HPDE6-E6E7 (cell line): ENCODE data around the gene SLC39A1.
A peak's percentile ranks its signal among the peaks of the same experiment; 100 is the strongest.

Experiments
- DNase-seq: peaks from one replicate; pipeline ENCODE4 v3.0.0; 2011; ENCODE audit warnings: missing footprints; ENCODE audit errors: extremely low spot score

SLC39A1 gene

DNA sequence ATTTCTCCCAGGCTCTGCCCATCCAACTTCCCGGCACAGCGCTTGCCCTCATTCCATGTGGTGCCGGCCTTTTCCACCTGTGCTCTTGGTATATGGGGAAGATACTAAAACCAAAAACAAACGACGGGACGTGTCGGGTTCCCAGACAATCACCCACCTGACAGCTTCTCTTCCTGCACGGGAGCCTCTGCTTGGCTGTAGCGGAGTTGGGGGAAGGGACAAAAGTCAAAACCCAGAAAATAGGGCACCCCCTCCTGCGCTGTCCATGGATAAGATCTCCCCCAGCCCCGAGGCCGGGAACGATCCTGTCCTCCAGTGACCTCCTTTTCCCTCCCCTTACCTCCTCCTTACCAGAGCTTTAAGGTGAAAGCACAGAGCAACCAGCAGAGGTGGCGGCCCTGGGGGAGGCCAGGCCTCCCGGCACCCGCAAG, 13.5 kb upstream of the SLC39A1 start:
- no peak for DNase-seq

DNA sequence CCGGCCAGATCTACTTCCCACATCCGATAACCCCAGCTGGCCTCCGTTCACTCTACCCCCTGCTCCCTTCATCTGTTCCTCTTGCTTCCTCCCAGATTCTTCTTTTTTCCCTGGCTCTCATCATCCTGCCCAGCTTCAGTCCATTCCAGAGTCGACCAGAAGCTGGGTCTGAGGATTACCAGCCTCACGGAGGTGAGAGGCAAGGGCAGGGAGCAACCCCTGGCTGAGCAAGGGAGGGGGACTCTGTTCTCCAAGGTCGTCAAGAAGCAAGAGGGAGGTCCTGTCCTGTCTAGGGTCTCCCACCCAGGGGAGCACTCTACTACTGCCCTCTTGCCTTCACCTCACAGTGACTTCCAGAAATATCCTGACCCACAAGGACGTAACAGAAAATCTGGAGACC, 10.2 kb upstream of the SLC39A1 start:
- no peak for DNase-seq

DNA sequence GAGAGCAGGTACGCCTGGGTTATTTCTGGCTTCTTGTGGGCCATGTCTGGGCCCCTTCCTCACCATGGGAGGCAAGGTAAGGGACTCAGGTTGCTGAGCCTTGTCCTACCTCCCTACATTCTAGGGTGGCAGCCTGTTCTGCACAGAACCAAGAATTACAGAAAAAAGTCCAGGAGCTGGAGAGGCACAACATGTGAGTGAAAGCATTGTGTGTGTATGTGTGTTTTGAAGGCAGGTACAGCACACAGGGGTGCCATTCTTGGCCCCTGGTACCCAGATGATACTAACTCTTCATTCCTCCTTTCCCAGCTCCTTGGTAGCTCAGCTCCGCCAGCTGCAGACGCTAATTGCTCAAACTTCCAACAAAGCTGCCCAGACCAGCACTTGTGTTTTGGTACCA, 9.7 kb upstream of the SLC39A1 start:
- DNase-seq: no peak

DNA sequence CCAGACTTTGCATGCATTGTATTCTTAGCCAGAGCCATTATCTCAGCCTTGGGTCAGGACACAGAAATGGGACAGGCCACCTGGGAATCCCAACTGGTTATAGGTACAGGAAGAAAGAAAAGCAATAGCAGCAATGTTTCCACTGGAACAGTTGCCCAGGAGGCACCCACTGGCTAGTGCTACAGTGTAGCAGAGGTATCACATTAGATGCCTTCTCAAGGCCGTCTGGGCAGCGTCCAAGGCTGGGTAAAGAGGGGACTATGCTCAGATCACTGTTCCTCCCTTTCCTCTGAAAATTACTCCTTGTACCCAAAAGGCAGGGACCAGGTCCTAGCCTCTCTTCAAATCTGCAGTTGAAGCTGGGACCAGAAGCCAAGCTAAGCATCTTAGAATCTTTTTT, 7.0 kb upstream of the SLC39A1 start:
- no peak for DNase-seq

DNA sequence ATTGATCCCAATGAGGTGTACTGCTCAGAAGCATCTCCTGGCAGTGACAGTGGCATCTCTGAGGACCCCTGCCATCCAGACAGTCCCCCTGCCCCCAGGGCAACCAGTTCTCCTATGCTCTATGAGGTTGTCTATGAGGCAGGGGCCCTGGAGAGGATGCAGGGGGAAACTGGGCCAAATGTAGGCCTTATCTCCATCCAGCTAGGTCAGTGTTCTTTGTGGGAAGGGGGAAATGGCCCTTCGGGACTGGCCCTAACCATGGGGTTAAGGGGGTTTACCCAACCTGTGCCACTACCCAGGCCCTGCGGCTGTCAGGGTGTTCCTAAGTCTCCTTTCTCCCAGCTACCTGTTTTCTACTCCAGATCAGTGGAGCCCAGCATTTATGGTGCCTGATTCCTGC, 5.6 kb upstream of the SLC39A1 start:
- no peak for DNase-seq

DNA sequence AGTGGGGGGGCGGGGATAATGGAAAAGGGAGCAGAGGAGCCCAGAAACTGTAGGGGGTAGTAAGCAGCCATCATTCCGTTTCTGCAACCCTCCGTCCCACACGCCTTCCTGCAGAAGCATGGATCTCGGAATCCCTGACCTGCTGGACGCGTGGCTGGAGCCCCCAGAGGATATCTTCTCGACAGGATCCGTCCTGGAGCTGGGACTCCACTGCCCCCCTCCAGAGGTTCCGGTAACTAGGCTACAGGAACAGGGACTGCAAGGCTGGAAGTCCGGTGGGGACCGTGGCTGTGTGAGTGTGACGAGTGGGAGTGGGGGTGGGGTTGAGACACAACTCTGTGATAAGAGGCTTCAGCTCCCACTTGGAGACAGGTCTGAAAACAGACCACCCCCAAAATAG, 5.1 kb upstream of the SLC39A1 start:
- no peak for DNase-seq

DNA sequence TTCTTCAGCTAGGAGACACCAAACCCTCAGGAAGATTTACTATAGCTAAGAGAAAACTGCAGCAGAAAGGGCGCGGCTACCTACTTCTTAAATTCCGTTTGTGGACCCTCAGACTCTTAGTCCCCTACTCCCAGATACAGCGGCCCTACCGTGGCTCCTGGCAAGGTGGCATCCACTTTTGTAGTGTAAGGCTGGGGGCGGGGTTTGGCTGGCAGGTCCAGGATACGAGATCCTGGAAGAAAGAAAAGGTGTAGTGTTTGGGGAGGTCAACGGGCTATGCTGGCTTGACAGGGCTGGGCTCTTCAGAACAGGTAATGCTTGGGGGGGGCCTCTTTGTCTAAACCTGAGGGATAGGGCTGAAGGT, 4.6 kb upstream of the SLC39A1 start:
- DNase-seq: no peak

DNA sequence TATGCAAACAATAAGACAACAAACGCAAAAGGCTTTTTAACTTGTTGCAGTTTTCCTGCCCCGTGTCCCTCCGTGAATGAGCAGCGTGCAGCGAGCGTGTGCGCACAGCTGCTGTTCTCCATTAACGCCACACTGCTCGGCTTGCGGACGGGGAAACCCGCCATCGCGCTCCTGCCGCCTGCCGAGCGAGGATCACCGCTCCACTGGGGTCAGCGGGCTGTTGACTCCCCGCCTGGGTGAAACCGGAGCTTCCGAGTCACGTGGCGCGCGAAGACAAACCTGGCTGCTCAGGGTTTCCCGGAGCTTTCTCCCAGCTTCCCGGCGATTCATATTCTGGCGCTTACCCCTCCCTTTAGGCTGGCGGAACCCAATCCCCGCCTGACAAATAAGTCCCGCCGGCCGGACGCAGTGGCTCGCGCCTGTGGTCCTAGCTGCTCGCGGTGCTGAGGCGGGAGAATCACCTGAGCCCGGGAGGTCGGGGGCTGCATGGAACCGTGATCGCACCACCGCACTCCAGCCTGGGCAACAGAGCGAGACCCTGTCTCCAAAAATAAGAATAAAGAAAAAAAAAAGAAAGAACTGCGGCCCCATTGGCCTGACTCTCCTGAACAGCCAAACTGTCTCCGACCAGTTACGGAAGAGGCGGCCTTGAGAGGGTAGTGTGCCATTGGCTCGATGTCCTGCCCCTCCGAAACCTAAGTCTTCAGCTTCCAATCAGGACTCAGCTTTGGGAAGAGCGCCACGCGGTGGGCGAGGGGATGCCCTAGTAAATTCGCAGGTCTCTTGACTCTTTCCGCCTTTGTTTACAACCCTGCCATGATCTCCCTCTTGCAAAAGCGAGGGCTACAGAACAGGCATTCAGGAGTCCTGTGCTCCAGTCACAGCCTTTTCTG, 4.0 kb upstream of the SLC39A1 start, which contains the start of gene CREB3L4:
CREB3L4 (plus strand) TSS at position 796 of the 893 bp plus-strand sequence. CDS start 624 bp downstream, outside the sequence.
- DNase-seq: peak; percentile 92

DNA sequence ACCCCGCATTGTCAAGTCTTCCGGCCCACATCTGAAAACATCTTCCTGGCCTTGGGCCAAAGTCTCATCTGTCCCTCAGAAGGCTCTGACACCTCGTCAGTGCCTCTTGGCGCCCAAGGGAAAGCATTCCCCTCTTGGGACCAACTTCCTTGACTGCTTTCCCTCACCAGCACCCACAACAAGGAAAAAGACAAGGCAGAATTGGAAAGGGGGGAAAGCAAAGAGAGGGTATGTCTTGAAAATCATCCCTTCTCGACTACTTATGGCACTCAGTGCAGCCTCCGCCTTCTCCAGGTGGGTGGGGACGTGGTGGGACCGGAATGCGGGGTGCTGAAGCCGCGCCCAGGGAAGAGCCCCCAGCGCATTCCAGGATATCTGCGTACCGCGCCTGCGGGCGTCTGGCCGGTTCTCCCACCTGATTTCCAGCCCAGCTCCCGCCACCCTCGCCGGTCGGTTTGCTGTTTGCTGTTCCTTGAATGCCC, 554 bp upstream of the SLC39A1 start:
- DNase-seq: no peak

DNA sequence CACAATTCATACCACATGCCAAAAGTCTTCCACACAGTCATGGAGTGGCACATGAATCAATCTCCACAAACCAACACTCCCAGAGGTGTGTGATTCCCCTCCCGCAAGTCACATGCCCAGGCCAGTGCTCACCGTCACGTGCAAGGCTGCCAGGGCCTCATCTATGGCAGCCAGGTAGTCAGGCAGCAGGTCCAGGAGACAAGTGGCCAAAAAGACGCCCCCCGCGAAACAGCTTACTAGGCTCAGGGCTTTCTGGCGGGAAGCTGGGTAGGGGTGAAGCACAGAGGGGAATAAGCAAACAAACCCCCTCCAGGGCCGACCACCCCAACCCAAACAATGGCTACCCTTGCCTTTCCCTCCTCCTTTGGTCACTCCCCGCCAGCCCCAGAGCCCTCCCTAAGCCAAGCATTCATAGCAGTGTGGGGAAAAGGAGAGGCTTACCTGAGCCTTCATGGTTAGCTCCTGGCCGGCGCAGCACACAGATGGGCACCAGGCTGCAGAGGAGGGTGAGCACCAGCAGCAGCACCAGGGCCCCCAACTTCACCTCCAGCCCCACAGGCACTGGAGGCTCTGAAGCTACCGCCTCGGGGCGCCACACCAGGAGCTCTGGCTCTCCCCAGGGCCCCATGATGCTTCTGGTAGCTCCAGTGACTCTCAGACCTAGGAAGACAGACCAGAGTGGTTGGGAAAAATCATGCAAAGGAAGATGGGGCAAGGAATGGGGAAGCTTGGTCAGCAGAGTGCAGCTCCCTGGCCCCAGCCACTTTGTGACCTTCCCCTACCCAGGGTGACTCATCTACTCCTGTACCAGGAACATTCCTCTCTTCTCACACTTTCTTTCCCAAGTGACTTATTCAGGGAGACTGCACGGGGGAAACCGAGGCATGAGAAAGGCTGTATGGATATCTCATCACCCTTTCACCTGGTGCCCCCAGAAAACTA, 978 bp downstream of the SLC39A1 start:
- DNase-seq: no peak

DNA sequence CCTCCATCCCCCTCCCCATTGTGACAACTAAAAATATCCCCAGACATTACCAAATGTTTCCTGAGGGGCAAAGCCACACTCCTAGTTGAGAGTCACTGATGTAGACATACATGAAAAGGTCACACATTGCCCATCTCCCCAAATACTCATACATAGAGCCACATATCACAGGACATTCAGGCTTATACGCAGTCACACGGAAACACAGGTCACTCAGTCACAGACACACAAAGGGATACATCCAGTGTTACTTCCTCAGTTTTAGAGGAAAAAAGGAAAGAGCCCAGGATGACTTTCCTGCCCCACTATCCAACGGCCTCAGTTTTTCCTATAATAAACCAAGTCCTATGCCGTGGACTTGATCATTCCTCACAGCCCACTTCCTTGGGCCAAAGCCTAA, 1.9 kb downstream of the SLC39A1 start:
- DNase-seq: no peak

DNA sequence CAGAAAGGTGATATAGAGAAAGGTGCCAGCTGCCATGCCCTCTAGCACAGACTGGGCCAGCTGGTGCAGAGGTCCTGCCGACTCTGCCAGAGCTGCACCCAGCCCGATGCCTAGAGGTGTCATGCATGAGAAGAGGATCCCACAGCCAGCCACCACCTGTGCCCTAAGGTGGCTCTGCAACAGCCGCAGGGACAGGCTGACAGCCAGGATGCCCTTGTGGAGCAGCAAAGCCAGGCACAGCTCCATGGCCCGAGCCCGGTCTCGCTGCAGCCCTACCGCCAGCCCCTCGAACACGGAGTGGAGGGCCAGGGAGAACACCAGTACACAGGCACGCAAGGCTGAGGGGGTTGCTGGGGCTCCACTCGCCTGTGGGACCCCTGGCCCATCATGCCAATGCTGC, 3.1 kb downstream of the SLC39A1 start:
- no peak for DNase-seq

DNA sequence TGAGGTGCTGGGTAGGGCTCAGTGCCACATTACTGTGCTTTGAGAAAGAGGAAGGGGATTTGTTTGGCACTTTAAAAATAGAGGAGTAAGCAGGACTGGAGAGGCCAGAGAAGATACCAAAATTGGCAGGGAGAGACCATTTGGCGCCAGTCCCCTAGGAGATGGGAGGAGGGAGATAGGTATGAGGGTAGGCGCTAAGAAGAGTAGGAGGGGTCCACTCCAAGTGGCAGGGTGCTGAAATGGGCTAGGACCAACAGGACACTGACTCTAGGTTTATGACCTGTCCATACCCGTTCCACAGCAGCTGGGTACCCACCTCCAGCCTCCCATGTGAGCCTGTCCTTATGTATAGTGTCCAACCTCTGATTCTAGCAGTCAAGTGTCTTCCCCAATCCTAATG, 3.9 kb downstream of the SLC39A1 start:
- no peak for DNase-seq

DNA sequence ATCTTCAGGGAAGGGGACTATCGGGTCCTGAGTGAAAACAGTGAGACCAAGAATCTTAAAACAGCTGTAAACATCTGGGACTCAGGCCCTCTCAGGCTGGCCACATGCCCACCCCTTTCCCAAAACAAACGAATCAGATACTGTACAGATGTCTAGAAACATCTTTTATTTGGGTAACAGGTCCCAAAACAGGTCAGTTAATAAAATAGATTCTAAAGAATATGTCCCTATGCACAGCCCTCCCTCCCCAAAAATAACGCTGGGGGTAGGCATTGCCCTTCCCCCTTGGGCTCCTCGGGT, 4.4 kb downstream of the SLC39A1 start:
- DNase-seq: no peak

DNA sequence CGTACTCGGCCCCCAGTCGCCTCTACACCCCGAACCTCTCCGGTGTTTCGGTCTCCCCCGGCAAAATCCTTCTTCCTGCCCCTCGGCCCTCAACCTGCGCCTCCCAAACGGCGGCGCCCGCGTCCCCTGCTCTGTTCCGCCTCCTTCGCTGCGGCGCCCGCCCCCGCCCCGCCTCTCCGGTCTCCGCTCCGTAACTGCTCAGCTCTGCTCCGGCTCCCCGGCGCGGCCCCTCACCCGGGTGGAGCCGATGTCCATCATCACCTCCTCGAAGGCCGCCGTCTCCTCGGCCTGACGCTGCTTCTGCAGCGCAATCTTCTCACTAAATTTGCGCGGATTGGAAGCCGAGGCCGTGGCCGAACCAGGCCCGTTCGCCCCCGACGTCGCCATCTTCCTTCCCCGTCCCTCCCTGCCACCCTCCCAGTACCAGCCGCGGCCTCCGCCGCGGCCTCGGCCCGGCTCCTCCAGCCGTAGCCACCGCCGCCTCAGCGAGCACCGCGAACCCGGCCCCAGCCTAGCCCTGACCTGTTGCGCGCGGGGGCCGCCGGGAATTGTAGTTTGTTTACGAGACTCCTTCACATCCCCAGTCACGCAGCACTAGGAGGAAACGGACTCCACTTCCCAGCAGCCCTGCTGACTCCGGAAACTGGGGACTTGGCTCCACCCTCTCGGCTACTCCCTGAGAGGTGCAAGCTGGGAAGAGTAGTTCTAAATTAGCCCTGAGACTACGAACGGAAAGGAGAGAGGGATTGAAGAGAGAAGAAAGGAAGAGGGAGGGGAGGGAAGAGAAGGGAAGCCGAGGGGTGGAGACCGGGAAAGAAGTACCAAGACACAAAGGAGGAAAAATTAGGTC, 5.0 kb downstream of the SLC39A1 start, which contains the start of gene CRTC2:
CRTC2 (minus strand) TSS at position 502 of the 850 bp plus-strand sequence; CDS start at position 387, 115 bp downstream.
- peak; percentile 99 for DNase-seq

DNA sequence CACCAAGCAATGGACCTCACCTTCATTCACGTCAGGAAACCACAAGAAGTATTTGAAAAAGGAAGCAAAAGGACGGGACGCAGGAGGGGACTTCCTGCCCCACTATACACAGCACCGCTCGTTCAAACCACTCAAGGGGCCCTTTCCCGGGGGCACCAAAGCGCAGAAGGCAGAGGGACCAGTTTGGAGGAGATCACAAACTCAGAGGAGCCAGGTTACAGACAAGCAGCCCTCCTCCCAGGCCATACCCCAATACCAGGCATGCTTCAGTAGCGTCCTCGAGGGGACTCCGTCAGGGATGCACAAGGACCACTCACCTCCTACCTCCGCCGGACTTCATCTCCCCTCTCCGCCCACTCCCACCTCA, 5.6 kb downstream of the SLC39A1 start:
- DNase-seq: no peak

DNA sequence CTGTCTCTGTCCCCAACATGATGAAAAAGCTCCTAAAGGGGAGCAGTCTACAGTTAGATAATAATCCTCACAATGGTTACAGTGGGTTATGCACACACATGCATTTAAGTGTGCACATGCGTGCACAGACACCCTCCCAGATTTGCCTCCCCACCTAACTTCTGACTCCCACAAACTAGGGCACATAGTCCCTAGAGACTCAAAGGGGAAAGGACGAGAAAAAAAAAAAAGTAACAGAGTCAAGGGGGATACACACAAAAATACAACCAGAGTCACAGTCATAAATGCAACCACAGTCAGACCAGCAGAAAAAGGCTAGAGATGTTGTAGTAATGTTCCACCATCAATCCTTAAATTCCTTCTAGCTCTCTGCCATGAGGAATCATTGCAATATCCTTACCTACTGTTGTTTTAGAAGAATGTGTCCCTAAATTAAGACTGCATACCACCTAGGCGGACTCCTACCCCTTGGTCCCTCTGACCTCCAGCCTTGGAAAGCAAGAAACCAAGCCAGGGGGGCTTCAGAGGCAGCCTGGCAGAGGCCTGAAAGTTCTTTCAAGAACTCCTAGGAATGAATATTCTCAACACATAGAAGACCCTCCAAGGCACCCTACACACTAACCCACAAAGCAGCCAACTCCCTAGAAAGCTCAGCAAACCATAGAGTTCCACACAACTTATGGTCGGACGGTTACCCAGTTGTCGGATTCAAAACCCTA, 6.2 kb downstream of the SLC39A1 start:
- DNase-seq: no peak

DNA sequence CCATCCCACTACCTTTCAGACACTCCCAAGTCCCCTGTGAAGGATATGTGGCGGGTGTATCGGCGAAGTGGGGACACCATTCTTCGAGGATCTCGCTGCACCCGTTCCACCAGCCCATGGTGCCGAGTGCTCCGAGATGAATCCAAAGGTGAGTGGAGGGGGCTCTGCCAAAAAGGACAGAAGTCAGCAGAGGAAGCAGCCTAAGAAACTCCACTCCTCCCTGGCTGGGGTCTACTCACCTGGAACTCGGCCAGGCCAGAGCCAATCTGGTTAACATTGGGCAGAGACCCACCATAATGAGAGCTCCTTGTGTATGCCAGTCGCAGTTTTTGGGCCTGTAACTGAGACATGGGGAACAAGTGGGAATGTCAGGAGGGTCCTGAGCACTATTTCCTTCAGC, 8.5 kb downstream of the SLC39A1 start:
- no peak for DNase-seq

DNA sequence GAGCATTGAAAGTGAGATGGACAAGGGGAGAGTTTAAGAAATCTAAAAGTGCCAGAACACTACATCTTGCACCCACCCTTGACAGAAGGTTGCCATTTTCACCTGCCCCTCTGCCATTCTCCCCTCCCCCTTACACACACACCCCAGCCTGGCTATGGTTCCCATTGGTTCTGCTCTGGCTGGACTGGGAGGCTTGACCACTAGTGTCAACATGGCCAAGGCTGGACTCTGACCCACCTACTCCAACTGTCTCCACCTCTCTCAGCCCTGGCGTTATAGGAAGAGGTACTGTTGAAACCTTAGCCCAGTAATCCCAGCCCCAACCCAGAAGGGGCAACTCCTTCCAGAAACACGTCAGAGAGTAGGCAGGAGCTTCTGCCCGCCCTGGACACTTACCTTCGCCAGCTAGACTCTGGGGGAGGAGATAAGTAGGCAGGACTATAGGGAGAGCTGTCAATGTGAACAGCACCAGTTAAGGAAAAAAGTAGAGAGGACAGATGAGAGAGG, 9.4 kb downstream of the SLC39A1 start:
- no peak for DNase-seq

DNA sequence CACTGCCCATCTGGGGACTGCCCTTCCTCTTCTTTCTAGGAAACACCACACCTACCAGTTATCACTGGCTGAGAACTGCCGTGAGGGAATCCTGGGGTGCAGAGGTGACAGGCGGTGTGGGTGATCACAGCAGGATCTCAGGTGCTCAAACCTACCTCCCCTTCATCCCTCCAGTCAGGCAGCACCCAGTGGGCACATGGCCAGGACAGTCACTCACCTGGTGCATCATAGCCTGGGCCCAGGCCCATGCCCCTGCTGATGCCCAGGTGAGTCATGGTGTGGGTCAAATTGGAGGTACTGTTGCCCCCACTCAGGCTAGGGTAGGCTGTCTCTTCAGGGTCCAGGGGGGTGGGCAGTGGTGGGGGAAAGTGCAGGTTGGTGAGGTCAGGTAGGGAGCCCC, 11.5 kb downstream of the SLC39A1 start:
- DNase-seq: no peak

DNA sequence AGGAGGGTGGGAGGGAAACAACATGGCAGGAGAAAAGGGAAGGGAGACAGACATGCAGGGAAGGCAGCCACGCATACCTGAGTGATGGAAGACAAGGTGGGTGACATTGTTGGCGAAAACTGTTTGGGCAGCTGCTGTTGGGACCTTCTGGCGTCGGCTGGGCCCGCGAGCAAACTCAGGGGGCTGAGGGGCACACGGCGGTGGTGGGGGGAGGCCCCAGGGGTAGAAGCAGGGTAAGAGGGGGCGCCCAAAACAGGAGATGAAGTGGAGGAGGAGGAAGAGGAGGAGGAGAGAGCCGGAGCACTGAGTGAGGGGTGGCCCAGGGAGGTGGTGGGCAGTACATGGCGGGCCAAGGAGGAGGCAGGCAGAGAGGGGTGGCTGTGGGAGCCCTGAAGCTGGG, 12.2 kb downstream of the SLC39A1 start:
- DNase-seq: no peak
